Heart right ventricle (tissue), 16 donors: Measurements from ENCODE around the gene ABCA7. TPM values are rescaled to one million over a fixed set of nuclear protein-coding genes. Genes with fewer than 3 reads are reported as not detected.
A peak's percentile ranks its signal among the peaks of the same experiment; 100 is the strongest.

Source experiments
- ATAC-seq, 8 donors: fragments of 200-7000 bp; cut with Tn5 transposase; one replicate each; pipeline ENCODE4 v1.9.1; 2020; ENCODE audit warnings: mild to moderate bottlenecking in 8 of 8, moderate library complexity in 8 of 8, moderate number of reproducible peaks in 1 of 8
- DNase-seq, 2 donors: peaks; one replicate each; pipeline ENCODE4 v3.0.0-alpha.2; 2020
- H3K27ac ChIP-seq, 10 donors: fragments of 200-600 bp; sonication (generic) in 2 of 10; one replicate each; pipeline versions ENCODE4 v1.5.0 to v1.8.0; 2020 to 2022; ENCODE audit warnings: mild to moderate bottlenecking in 3 of 10
- H3K27me3 ChIP-seq, 7 donors: fragments of 200-600 bp; one replicate each; pipeline ENCODE4 v1.8.0; 2021 to 2022; ENCODE audit warnings: mild to moderate bottlenecking in 2 of 7
- H3K36me3 ChIP-seq, 9 donors: fragments of 200-600 bp; sonication (generic) in 1 of 9; one replicate each; pipeline versions ENCODE4 v1.5.0 to v1.8.0; 2020 to 2022; ENCODE audit warnings: mild to moderate bottlenecking in 2 of 9
- H3K4me1 ChIP-seq, 9 donors: fragments of 200-600 bp; sonication (generic) in 1 of 9; one replicate each; pipeline versions ENCODE4 v1.5.0 to v1.8.0; 2020 to 2022; ENCODE audit warnings: mild to moderate bottlenecking in 4 of 9
- H3K4me3 ChIP-seq, 10 donors: fragments of 200-600 bp; sonication (generic) in 2 of 10; one replicate each; pipeline versions ENCODE4 v1.5.0 to v1.8.0; 2020 to 2022; ENCODE audit warnings: mild to moderate bottlenecking in 7 of 10, moderate library complexity in 2 of 10
- H3K9me3 ChIP-seq, 11 donors: fragments of 200-600 bp in 10 of 11; sonication (generic) in 2 of 11; one replicate each; pipeline versions ENCODE4 v1.5.0 to v1.8.0; 2013 to 2022; ENCODE audit warnings: mild to moderate bottlenecking in 2 of 11, control low read depth in 1 of 11, moderate library complexity in 1 of 11
- CTCF ChIP-seq, 9 donors: fragments of 200-600 bp; sonication (generic) in 2 of 9; IDR thresholded peaks; one replicate each; pipeline versions ENCODE4 v1.5.0 to v1.8.0; 2021 to 2022; ENCODE audit warnings: antibody characterized with exemption in 9 of 9, mild to moderate bottlenecking in 5 of 9, moderate library complexity in 1 of 9
- WGBS, 2 donors: extraction: QIAGEN DNeasy Blood & Tissue Kit; methylation state at CpG; one replicate each; pipeline ENCODE4 v1.1.7; 2013; ENCODE audit warnings: inconsistent platforms in 1 of 2; 5-methylcytosine and 5-hydroxymethylcytosine counted together
- intact Hi-C, 10 donors: fragments of 100-400 bp; cut with DNase I; formaldehyde crosslinking; loops; one replicate each; pipeline versions ENCODE4 v1.11.1 to v1.14.2; 2022
- polyA plus RNA-seq, 2 donors: library from polyadenylated mRNA; stranded (reverse); fragments of 200-250 nt; gene quantifications; one replicate each; pipeline ENCODE4 v1.2.3, GENCODE V29; 2013
- total RNA-seq, 10 donors: library from RNA; stranded (reverse); fragmentation: NEBNext Ultra II Directional in 3 of 10; extraction: Animal tissue kit (Norgen Biotek cat#: 25700) in 3 of 10; gene quantifications; one replicate each; pipeline versions ENCODE4 v1.2.1 to v1.2.4, GENCODE V29; 2021 to 2023
- donor health status: Arrhythmogenic right ventricular cardiomyopathy.
- donor health status: ischemic (EF 13 %, LVEDD 7.1; RV severe dilation, severe dysfunction).
- donor health status: healthy with polysubstance abuse.
- donor health status: DM: no; HTN: yes; CAD: no.
- donor health status: DM: no; HTN: no; CAD: no.
- donor health status: ischemic (EF 25% LVEDD 6.9; RV normal size, moderate dysfunction).
- donor health status: ischemic (EF 25% LVEDD 5.7; RV mildly dilated, moderate dysfunction).
- donor health status: healthy.
- donor health status: DM: yes; HTN: yes; CAD: no.
- donor health status: Ischemic cardiomyopathy.
- donor health status: ischemic (EF 35%, LVEDD 5.7; RV mildly dilated, moderate dysfunction).
- donor health status: nonischemic (EF 11% LVEDD 7.7; RV severe dilation, severe dysfunction).
- donor health status: DM: yes; HTN: yes; CAD: no.
- donor health status: PGD.
- donor health status: ischemic (EF 29% LVEDD 5.4; RV normal size, mild dysfunction).
- donor health status: nonischemic (EF 23%, LVEDD 6.1; RV moderate dilation, normal function).

The ABCA7 gene
- total and polyA plus RNA-seq, 12 donors: 2.7 to 23.4 (median 5.6) TPM

- Histone ChIP-seq H3K27ac (no peak overlapping the region), H3K27me3 (peaks cover 0 to 3% (median 0%) of the 10 kb centered on the region in 7 donors), H3K9me3 (no peaks in the 10 kb centered on the region), H3K36me3 (peaks cover 0 to 84% (median 0%) of the 10 kb centered on the region in 9 donors), H3K4me1 (peaks cover 0 to 46% (median 0%) of the 10 kb centered on the region in 9 donors), H3K4me3 (peak overlapping the region in 3 of 10 donors; percentile 12 to 28 (median 23))
- ATAC-seq (peak; percentile 27 to 58 (median 38)), DNase-seq (peak in 1 of 2 donors; percentile 38)
- TF ChIP-seq CTCF (IDR thresholded peaks at IDR 0.05): no peak
- intact Hi-C loops: loop anchor here in 1 of 10 donors (5.0 kb wide), 1 partner anchor 40 kb away; the partner anchor contains the start of gene ABCA7
- WGBS, 2 donors: 20 to 22% methylated on average over 46 to 51 of the region's 51 CpGs
Observed at GRCh38 chr19:1082165-1082927, 42.4 kb downstream of the ABCA7 start.

DNA sequence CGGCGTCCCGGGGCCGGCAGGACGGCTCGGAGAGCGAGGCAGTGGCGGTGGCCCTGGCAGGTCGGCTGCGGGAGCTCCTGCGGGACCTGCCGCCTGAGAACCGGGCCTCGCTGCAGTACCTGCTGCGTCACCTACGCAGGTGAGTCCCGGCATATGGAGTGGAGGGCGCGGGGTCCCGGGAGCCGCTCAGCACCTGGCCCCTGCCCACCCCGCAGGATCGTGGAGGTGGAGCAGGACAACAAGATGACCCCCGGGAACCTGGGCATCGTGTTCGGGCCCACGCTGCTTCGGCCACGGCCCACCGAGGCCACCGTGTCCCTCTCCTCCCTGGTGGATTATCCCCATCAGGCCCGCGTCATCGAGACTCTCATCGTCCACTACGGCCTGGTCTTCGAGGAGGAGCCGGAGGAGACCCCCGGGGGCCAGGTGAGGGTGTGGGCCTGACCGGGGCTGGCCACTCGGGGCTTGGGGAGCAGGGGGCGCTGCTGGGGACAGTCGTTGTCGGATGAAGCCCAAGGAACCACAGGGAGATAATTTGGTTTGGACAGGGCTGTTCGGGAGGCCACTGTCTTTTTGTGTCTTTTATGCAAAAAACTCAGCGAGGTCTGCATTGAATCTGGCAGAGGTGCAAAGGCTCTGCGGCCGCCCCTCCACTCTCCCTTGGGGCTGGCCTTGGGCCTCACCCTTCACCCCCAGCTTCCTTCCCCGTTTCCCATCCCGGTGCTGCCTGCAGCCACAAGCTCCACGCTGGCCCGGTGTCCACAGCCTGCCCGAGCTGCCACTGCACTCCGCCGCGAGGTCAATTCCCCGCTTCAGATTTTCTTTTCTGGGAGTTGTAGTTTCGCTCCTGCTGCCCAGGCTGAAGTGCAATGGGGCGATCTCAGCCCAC lies 43.3 kb downstream of the ABCA7 start:
- no peaks in the 10 kb centered on the region for H3K9me3 ChIP-seq
- ATAC-seq (peak in 1 of 8 donors; percentile 6), DNase-seq (peak in 1 of 2 donors; percentile 13)
- H3K4me1 ChIP-seq: peaks cover 0 to 48% (median 3%) of the 10 kb centered on the region in 9 donors
- TF ChIP-seq CTCF (IDR thresholded peaks at IDR 0.05): no peak
- H3K27ac ChIP-seq: no peak overlapping the region
- H3K36me3 ChIP-seq: peaks cover 0 to 93% (median 0%) of the 10 kb centered on the region in 9 donors
- 78 to 79% methylated on average over 59 of the region's 59 CpGs for WGBS, 2 donors
- H3K4me3 ChIP-seq: peak overlapping the region in 3 of 10 donors; percentile 12 to 28 (median 23)
- intact Hi-C loops: loop anchor here in 1 of 10 donors (5.0 kb wide), 1 partner anchor 41 kb away; the partner anchor contains the start of gene ABCA7
- H3K27me3 ChIP-seq: peaks cover 0 to 3% (median 0%) of the 10 kb centered on the region in 7 donors

- Histone ChIP-seq H3K36me3 (peaks cover 0 to 94% (median 7%) of the 10 kb centered on the region in 9 donors), H3K4me3 (no peak overlapping the region), H3K4me1 (peaks cover 0 to 59% (median 5%) of the 10 kb centered on the region in 9 donors), H3K27ac (no peak overlapping the region), H3K27me3 (peaks cover 0 to 3% (median 0%) of the 10 kb centered on the region in 7 donors), H3K9me3 (no peaks in the 10 kb centered on the region)
- intact Hi-C loops: loop anchor here in 1 of 10 donors (5.0 kb wide), 1 partner anchor 42 kb away; the partner anchor contains the start of gene ABCA7
- no peak for ATAC-seq
- TF ChIP-seq CTCF (IDR thresholded peaks at IDR 0.05): no peak
- WGBS, 2 donors: 89 to 90% methylated on average over 43 of the region's 43 CpGs
- DNase-seq: no peak
Observed at GRCh38 chr19:1084024-1084868, 44.3 kb downstream of the ABCA7 start.
